HS-27A (cell line): ENCODE data around the gene ETV6.
A peak's percentile ranks its signal among the peaks of the same experiment; 100 is the strongest.

ENCODE experiments used
- DNase-seq: peaks from one replicate; pipeline ENCODE4 v3.0.0-alpha.2; 2012; ENCODE audit warnings: low read depth, missing footprints

Gene ETV6

GRCh38 chr12:11743423-11744409 lies 94.2 kb downstream of the ETV6 start:
- no peak for DNase-seq

- DNase-seq: no peak
These were observed 94.9 kb downstream of the ETV6 start for GRCh38 chr12:11744410-11744801.

GRCh38 chr12:11745113-11745512 lies 95.6 kb downstream of the ETV6 start:
- no peak for DNase-seq

- peak; percentile 51 for DNase-seq
These were observed 96.7 kb downstream of the ETV6 start for GRCh38 chr12:11746024-11746771.

- DNase-seq: no peak
These were observed 97.7 kb downstream of the ETV6 start for GRCh38 chr12:11746940-11747716.

DNA sequence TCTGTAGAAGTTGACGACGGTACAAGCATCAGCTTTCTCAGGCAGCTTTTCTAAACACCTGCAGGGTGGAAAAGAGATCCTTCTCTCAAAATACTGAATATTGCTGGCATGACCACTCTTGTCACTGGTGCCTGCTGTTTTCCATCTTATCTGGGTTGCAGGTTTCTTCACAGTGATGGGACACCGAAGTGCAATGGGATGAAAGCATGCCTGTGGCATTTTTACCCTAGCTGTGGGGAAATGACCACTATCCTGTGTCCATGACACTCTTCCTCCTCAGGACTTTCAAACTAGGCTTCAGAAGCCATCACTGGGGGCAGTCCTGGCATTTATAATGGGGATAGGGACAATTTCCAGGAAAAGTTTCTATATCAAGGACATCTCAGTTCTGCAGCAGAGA lies 98.5 kb downstream of the ETV6 start:
- DNase-seq: no peak

GRCh38 chr12:11748903-11749302 lies 99.4 kb downstream of the ETV6 start:
- no peak for DNase-seq

- no peak for DNase-seq
These were observed 100.6 kb downstream of the ETV6 start for GRCh38 chr12:11749943-11750690.

DNA sequence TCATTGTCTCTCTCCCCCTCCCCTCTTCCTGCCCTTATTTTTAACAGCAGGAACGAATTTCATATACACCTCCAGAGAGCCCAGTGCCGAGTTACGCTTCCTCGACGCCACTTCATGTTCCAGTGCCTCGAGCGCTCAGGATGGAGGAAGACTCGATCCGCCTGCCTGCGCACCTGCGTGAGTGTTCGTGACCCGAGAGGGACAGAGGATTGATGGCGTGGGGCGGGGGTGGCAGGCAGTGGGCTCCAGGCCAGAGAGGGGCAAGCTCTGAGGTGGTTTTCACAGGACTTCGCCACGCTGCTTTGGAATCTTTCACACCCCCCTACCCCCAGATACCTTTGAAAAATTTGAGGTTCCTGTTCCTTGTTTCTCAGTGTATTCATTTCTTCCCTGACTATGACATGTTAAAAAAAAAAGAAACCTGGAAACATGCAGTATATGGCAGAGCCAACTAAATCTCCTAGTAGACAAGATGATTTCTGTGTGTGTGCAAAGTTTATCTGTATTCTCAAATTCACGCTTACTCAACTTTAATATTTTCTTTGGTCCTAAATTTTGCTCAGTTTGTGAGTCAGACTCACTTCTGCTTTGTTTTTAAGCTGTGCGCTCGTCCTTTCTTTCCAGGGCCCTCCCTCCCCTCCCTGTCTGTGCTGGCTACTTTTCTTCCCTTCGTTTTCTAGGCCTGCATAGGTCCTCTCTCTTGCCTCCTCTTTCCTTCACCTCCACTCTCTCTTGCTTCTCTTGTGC lies 103.1 kb downstream of the ETV6 start:
- DNase-seq: no peak

- no peak for DNase-seq
These were observed 103.7 kb downstream of the ETV6 start for GRCh38 chr12:11753150-11753499.

DNA sequence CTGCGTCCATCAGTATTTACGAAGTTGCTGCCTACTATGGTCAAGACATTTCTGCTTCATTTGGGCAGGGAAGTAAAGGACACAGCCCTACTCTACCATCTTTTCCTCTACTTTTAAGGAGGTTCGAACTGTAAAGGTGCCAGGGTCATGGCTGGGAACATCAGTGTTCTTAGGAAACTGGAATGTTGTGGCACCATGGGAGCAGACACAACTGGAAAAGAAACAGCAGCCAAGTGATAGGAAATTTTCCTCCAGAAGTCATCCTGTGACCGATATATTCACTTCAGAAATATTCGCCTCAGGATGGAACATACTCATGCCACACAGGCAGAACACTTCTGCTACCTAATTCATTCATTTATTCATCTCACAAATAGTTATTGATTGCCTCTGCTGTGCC lies 104.4 kb downstream of the ETV6 start:
- DNase-seq: no peak

GRCh38 chr12:11754256-11754655 lies 104.8 kb downstream of the ETV6 start:
- DNase-seq: no peak

DNA sequence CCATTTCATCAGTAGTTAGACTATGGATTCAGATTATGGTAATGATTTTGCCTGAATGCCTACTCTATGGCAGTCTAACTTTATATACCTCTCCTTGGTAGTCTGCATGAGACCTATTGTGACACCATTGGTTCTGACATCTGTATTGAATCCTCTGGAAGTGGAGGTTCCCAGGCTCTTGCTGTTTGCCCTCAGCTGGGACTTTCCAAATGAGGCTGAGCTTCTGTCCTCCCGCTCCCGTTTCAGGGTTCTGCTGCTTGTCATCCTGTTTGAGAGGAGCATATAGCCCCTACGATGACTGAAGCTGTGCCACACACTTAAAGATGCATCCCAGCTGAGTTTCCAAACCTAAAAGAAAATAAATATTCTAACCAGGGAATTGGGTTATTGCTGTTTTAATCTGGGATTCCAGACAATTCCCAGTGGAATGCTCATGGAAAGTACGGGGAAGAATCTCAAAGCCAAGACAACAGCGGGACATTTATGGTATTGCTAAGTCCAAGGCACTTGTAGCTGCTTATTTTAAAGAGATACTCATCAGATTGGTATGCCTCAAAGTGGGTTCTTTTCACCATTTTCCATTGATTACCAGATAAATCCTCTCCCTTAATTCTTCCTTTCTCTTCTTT lies 105.9 kb downstream of the ETV6 start:
- DNase-seq: no peak

DNA sequence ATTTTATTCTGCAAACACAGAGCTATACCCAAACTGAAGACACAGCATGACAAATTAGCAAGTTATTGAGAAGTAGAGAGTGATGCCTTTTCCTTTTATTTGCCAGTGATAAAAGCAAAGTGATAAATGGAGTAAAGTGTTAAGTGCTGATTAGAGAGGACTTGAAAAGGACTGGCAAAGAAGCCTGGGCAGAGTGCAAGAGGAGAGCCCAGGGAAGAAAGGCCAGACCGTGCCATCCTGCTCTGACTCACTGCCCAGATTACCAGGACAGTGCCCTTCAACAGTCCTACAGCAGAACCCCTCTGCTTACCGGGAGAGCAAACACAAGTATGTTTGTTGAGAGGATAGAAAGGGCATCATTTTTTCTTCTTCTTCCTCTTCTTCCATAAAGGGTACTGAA lies 106.5 kb downstream of the ETV6 start:
- no peak for DNase-seq

GRCh38 chr12:11756523-11756922 lies 107.0 kb downstream of the ETV6 start:
- DNase-seq: no peak

DNA sequence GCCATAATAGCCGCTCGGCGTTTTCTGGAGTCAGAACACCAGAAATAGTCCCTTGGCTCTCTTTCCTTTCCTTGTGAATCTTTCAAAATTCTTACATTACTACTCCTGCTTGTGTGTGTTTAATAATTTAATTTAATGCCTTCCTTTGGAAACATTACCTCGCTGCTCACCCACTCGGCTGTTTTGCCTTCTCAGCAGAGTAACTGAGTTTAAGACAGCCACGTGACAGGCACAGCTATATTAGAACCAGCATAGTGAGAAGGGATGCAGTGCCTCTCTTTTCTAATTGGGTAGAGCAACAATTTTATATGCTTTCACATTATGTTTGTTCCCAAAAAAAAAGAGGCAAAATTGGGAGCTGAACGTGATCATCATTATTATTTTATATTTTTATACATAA lies 107.6 kb downstream of the ETV6 start:
- DNase-seq: no peak

- DNase-seq: no peak
These were observed 108.1 kb downstream of the ETV6 start for GRCh38 chr12:11757531-11757930.

GRCh38 chr12:11758087-11758486 lies 108.6 kb downstream of the ETV6 start:
- DNase-seq: no peak

GRCh38 chr12:11758510-11759493 lies 109.3 kb downstream of the ETV6 start:
- DNase-seq: no peak
